Measurements from ENCODE around the gene GOLGA6B. TPM values are rescaled to one million over a fixed set of nuclear protein-coding genes. Genes with fewer than 3 reads are reported as not detected.
"Not testable (repeated sequence)": the region's sequence is repeated elsewhere in the genome, so short reads cannot be mapped to it uniquely, and the experiment has no call there.

Gene GOLGA6B
- polyA plus RNA-seq, 1 of the 3 experiments (the other 2 are of a cell fraction), result not detected

- ChIA-PET CTCF (interaction anchor here (0.6 to 2.3 kb wide), 24 partner anchors 9 to 397 kb away, joined by 3 to 35 read pairs (median 4); partner anchors contain the start of genes BBS4 and HIGD2B), POLR2A (interaction anchor here (0.9 kb wide), 1 partner anchor 15 kb away, joined by 5 read pairs; the partner anchor contains the start of genes BBS4 and HIGD2B)
- H4K20me1 ChIP-seq (ENCODE audit: insufficient read depth); H3K9me2 ChIP-seq; H3K9ac ChIP-seq; H3K4me1 ChIP-seq (ENCODE audit: control insufficient read depth in 1 of 2, insufficient read depth in 2 of 2, low read depth in 1 of 2, low read length in 1 of 2); H3K27me3 ChIP-seq (ENCODE audit: insufficient read depth); H3K27ac ChIP-seq (ENCODE audit: low read depth in 2 of 2, low read length in 1 of 2); H3F3A ChIP-seq (replicated peaks; ENCODE audit: insufficient read depth); H3K79me2 ChIP-seq (ENCODE audit: insufficient read depth); H3K36me3 ChIP-seq (replicated peaks in 1 of 2; ENCODE audit: control insufficient read depth in 1 of 2, insufficient read depth in 2 of 2, low read length in 1 of 2); H3K9me3 ChIP-seq: not testable (repeated sequence)
- Histone ChIP-seq H3K4me3 (ENCODE audit: low read depth in 2 of 2, low read length in 1 of 2) (peak overlapping the region; percentile 24 to 41; a peak in 3 of 4 replicates), H2AFZ (ENCODE audit: low read depth) (peak overlapping the region; percentile 77), H3K4me2 (peak overlapping the region; percentile 60; the same call in 1 of the 2 replicates)
- DNase-seq, result peak; percentile 75
- WGBS (ENCODE audit: low lambda C conversion rate), result 12% methylated on average over 6 of the region's 8 CpGs
- 0 out of 2 replicates have a peak, but pooled peaks have one; percentile 18 for TF ChIP-seq YY1 (IDR thresholded peaks at IDR 0.05; ENCODE audit: low read depth)
- peak; percentile 21; the same call in 1 of the 2 replicates for TF ChIP-seq MXI1 (IDR thresholded peaks at IDR 0.05; ENCODE audit: low read depth, low read length)
- TF ChIP-seq, protein P1, sequence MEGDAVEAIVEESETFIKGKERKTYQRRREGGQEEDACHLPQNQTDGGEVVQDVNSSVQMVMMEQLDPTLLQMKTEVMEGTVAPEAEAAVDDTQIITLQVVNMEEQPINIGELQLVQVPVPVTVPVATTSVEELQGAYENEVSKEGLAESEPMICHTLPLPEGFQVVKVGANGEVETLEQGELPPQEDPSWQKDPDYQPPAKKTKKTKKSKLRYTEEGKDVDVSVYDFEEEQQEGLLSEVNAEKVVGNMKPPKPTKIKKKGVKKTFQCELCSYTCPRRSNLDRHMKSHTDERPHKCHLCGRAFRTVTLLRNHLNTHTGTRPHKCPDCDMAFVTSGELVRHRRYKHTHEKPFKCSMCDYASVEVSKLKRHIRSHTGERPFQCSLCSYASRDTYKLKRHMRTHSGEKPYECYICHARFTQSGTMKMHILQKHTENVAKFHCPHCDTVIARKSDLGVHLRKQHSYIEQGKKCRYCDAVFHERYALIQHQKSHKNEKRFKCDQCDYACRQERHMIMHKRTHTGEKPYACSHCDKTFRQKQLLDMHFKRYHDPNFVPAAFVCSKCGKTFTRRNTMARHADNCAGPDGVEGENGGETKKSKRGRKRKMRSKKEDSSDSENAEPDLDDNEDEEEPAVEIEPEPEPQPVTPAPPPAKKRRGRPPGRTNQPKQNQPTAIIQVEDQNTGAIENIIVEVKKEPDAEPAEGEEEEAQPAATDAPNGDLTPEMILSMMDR (IDR thresholded peaks at IDR 0.05), result peak; percentile 76
- peak; percentile 26; the same call in 1 of the 2 replicates for TF ChIP-seq RAD21 (IDR thresholded peaks at IDR 0.05; ENCODE audit: low read length)
Measured at GRCh38 chr15:72670656-72671352, 16.3 kb downstream of the GOLGA6B start.

DNA sequence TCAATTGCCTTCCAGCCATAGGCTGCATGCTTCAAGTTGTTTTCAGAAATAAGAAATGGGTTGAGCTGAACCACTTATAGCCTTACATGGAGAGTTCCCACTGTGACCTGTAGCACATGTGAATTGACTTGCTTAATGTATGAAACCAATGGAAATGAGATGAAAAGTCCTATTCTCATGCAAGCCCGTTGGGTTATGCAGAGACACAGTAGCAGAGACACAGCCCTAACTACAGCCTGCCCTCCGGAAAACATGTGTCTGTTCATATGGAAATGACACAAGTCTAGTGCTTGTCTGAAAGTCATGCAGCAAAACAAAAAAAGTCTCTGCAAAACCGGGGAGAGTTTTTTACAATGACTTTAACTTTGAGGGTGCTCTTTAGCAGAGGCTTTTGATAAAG is 17.0 kb downstream of the GOLGA6B start:
- no peaks in the 10 kb centered on the region for H4K20me1 ChIP-seq (ENCODE audit: insufficient read depth)
- H3K36me3 ChIP-seq (replicated peaks in 1 of 2; ENCODE audit: control insufficient read depth in 1 of 2, insufficient read depth in 2 of 2, low read length in 1 of 2), result no peaks in the 10 kb centered on the region
- H3F3A ChIP-seq (replicated peaks; ENCODE audit: insufficient read depth), result no peaks in the 10 kb centered on the region
- peaks cover 11% of the 10 kb centered on the region; the same call in 1 of the 2 replicates for H3K27me3 ChIP-seq (ENCODE audit: insufficient read depth)
- H2AFZ ChIP-seq (ENCODE audit: low read depth), result peak overlapping the region; percentile 77; the same call in 1 of the 2 replicates
- no peak overlapping the region for H3K27ac ChIP-seq (ENCODE audit: low read depth in 2 of 2, low read length in 1 of 2)
- no peak for DNase-seq
- no peak overlapping the region for H3K9ac ChIP-seq
- H3K4me1 ChIP-seq (ENCODE audit: control insufficient read depth in 1 of 2, insufficient read depth in 2 of 2, low read depth in 1 of 2, low read length in 1 of 2), result peaks cover 0 to 3% of the 10 kb centered on the region in 2 experiments; a peak in 1 of 4 replicates
- ChIA-PET POLR2A (no interaction called here), CTCF (interaction anchor here (0.6 to 2.3 kb wide), 23 partner anchors 9 to 398 kb away, joined by 3 to 35 read pairs (median 4); partner anchors contain the start of genes BBS4 and HIGD2B)
- 21% methylated on average over 3 of the region's 3 CpGs for WGBS (ENCODE audit: low lambda C conversion rate)
- no peak overlapping the region for H3K4me2 ChIP-seq
- H3K9me3 ChIP-seq, result no peaks in the 10 kb centered on the region
- no peaks in the 10 kb centered on the region for H3K79me2 ChIP-seq (ENCODE audit: insufficient read depth)
- H3K9me2 ChIP-seq, result no peaks in the 10 kb centered on the region
- H3K4me3 ChIP-seq (ENCODE audit: low read depth in 2 of 2, low read length in 1 of 2), result no peak overlapping the region
- TF ChIP-seq EZH2phosphoT487 (IDR thresholded peaks at IDR 0.05; ENCODE audit: borderline replicate concordance, low read depth) (no peak), RAD21 (IDR thresholded peaks at IDR 0.05; ENCODE audit: low read length) (no peak), CHD2 (IDR thresholded peaks at IDR 0.05; ENCODE audit: low read length, partially characterized antibody) (no peak), NFIC (IDR thresholded peaks at IDR 0.05; ENCODE audit: borderline replicate concordance) (no peak), FOSL2 (IDR thresholded peaks at IDR 0.05; ENCODE audit: borderline replicate concordance, low read depth) (no peak), RCOR1 (IDR thresholded peaks at IDR 0.05; ENCODE audit: low read length) (no peak), FOXM1 (IDR thresholded peaks at IDR 0.05; ENCODE audit: low read depth) (no peak), MAX (IDR thresholded peaks at IDR 0.05; ENCODE audit: low read depth) (no peak), GABPA (IDR thresholded peaks at IDR 0.05; ENCODE audit: low read depth) (no peak), SIN3A (IDR thresholded peaks at IDR 0.05; ENCODE audit: borderline replicate concordance, low read depth, low read length) (no peak), TAF1 (IDR thresholded peaks at IDR 0.05; ENCODE audit: borderline replicate concordance, low read depth, low read length) (no peak), TCF12 (IDR thresholded peaks at IDR 0.05) (no peak)
- TF ChIP-seq, protein P2, sequence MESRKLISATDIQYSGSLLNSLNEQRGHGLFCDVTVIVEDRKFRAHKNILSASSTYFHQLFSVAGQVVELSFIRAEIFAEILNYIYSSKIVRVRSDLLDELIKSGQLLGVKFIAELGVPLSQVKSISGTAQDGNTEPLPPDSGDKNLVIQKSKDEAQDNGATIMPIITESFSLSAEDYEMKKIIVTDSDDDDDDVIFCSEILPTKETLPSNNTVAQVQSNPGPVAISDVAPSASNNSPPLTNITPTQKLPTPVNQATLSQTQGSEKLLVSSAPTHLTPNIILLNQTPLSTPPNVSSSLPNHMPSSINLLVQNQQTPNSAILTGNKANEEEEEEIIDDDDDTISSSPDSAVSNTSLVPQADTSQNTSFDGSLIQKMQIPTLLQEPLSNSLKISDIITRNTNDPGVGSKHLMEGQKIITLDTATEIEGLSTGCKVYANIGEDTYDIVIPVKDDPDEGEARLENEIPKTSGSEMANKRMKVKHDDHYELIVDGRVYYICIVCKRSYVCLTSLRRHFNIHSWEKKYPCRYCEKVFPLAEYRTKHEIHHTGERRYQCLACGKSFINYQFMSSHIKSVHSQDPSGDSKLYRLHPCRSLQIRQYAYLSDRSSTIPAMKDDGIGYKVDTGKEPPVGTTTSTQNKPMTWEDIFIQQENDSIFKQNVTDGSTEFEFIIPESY (IDR thresholded peaks at IDR 0.05; ENCODE audit: borderline replicate concordance, low read depth), result no peak
- TF ChIP-seq, protein P3, sequence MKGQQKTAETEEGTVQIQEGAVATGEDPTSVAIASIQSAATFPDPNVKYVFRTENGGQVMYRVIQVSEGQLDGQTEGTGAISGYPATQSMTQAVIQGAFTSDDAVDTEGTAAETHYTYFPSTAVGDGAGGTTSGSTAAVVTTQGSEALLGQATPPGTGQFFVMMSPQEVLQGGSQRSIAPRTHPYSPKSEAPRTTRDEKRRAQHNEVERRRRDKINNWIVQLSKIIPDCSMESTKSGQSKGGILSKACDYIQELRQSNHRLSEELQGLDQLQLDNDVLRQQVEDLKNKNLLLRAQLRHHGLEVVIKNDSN (IDR thresholded peaks at IDR 0.05; ENCODE audit: borderline replicate concordance, low read depth), result no peak
- TF ChIP-seq, protein P4, sequence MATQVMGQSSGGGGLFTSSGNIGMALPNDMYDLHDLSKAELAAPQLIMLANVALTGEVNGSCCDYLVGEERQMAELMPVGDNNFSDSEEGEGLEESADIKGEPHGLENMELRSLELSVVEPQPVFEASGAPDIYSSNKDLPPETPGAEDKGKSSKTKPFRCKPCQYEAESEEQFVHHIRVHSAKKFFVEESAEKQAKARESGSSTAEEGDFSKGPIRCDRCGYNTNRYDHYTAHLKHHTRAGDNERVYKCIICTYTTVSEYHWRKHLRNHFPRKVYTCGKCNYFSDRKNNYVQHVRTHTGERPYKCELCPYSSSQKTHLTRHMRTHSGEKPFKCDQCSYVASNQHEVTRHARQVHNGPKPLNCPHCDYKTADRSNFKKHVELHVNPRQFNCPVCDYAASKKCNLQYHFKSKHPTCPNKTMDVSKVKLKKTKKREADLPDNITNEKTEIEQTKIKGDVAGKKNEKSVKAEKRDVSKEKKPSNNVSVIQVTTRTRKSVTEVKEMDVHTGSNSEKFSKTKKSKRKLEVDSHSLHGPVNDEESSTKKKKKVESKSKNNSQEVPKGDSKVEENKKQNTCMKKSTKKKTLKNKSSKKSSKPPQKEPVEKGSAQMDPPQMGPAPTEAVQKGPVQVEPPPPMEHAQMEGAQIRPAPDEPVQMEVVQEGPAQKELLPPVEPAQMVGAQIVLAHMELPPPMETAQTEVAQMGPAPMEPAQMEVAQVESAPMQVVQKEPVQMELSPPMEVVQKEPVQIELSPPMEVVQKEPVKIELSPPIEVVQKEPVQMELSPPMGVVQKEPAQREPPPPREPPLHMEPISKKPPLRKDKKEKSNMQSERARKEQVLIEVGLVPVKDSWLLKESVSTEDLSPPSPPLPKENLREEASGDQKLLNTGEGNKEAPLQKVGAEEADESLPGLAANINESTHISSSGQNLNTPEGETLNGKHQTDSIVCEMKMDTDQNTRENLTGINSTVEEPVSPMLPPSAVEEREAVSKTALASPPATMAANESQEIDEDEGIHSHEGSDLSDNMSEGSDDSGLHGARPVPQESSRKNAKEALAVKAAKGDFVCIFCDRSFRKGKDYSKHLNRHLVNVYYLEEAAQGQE (IDR thresholded peaks at IDR 0.05; ENCODE audit: low read depth, low read length), result no peak

All from SK-N-SH (cell line).